ENCODE results near the gene RGS6. TPM values are rescaled to one million over a fixed set of nuclear protein-coding genes. Genes with fewer than 3 reads are reported as not detected.

The RGS6 gene
- total RNA-seq, 4 donors from 2014 or later: 0.84 to 3.0 (median 1.7) TPM; not detected in 1

- DNase-seq (ENCODE audit: low spot score in 2 of 2): no peak
- H3K4me3 ChIP-seq (ENCODE audit: low read depth, poor library complexity, severe bottlenecking): no peak overlapping the region
- 82 to 90% methylated on average over 2 of the region's 2 CpGs for WGBS, 2 donors
- TF ChIP-seq CTCF (IDR thresholded peaks at IDR 0.05) (no peak), POLR2A (IDR thresholded peaks at IDR 0.05) (no peak)
- intact Hi-C loops (cut with DNase I; ENCODE audit: low total_unique reads): no loop called here
These were observed 516.0 kb downstream of the RGS6 start for GRCh38 chr14:72448212-72448611.

- no peak for TF ChIP-seq CTCF (IDR thresholded peaks at IDR 0.05)
- TF ChIP-seq POLR2A (IDR thresholded peaks at IDR 0.05): no peak
- H3K4me3 ChIP-seq (ENCODE audit: low read depth, poor library complexity, severe bottlenecking): no peak overlapping the region
- no peak for DNase-seq (ENCODE audit: low spot score in 2 of 2)
- 56 to 57% methylated on average over 7 of the region's 7 CpGs for WGBS, 2 donors
- intact Hi-C loops (cut with DNase I; ENCODE audit: low total_unique reads): no loop called here
These were observed 518.3 kb downstream of the RGS6 start for GRCh38 chr14:72450473-72451044.

- intact Hi-C loops (cut with DNase I; ENCODE audit: low total_unique reads): no loop called here
- no peak for TF ChIP-seq POLR2A (IDR thresholded peaks at IDR 0.05)
- TF ChIP-seq CTCF (IDR thresholded peaks at IDR 0.05): no peak
- no peak overlapping the region for H3K4me3 ChIP-seq (ENCODE audit: low read depth, poor library complexity, severe bottlenecking)
- 30 to 32% methylated on average over 17 of the region's 17 CpGs for WGBS, 2 donors
- no peak for DNase-seq (ENCODE audit: low spot score in 2 of 2)
These were observed 519.1 kb downstream of the RGS6 start for GRCh38 chr14:72451054-72451972.

GRCh38 chr14:72452774-72453173 is 520.5 kb downstream of the RGS6 start:
- no peak for DNase-seq (ENCODE audit: low spot score in 2 of 2)
- no peak overlapping the region for H3K4me3 ChIP-seq (ENCODE audit: low read depth, poor library complexity, severe bottlenecking)
- intact Hi-C loops (cut with DNase I; ENCODE audit: low total_unique reads): no loop called here
- TF ChIP-seq CTCF (IDR thresholded peaks at IDR 0.05) (no peak), POLR2A (IDR thresholded peaks at IDR 0.05) (no peak)
- 56 to 68% methylated on average over 5 of the region's 5 CpGs for WGBS, 2 donors

- intact Hi-C loops (cut with DNase I; ENCODE audit: low total_unique reads): no loop called here
- no peak for TF ChIP-seq POLR2A (IDR thresholded peaks at IDR 0.05)
- TF ChIP-seq CTCF (IDR thresholded peaks at IDR 0.05): no peak
- no peak for DNase-seq (ENCODE audit: low spot score in 2 of 2)
- WGBS, 2 donors: 73 to 85% methylated on average over 3 of the region's 3 CpGs
- H3K4me3 ChIP-seq (ENCODE audit: low read depth, poor library complexity, severe bottlenecking): no peak overlapping the region
These were observed 522.3 kb downstream of the RGS6 start for GRCh38 chr14:72454388-72455160.
